Esophagus (tissue), 2 donors: ENCODE measurements around the gene HYLS1. TPM values are rescaled to one million over a fixed set of nuclear protein-coding genes. Genes with fewer than 3 reads are reported as not detected.

Experiments
- H3K27ac ChIP-seq, 2 donors: one replicate each; pipeline ENCODE4 v1.5.1; 2013; ENCODE audit warnings: low read depth in 2 of 2, mild to moderate bottlenecking in 2 of 2, inconsistent platforms in 1 of 2, low read length in 1 of 2, moderate library complexity in 1 of 2
- H3K27me3 ChIP-seq, 2 donors: one replicate each; pipeline ENCODE4 v1.6.1; 2013; ENCODE audit warnings: low read length in 2 of 2, control low read depth in 1 of 2, mild to moderate bottlenecking in 1 of 2; ENCODE audit not compliant: insufficient read depth in 2 of 2, control insufficient read depth in 1 of 2
- H3K36me3 ChIP-seq, 2 donors: one replicate each; pipeline ENCODE4 v1.6.1; 2013; ENCODE audit warnings: low read length in 1 of 2; ENCODE audit not compliant: control insufficient read depth in 2 of 2, insufficient read depth in 2 of 2
- H3K4me1 ChIP-seq, 2 donors: one replicate each; pipeline ENCODE4 v1.6.1; 2013; ENCODE audit warnings: low read length in 1 of 2; ENCODE audit not compliant: control insufficient read depth in 2 of 2, insufficient read depth in 2 of 2
- H3K4me3 ChIP-seq, 2 donors: one replicate each; pipeline ENCODE4 v1.5.1; 2013; ENCODE audit warnings: low read length in 2 of 2, mild to moderate bottlenecking in 2 of 2, low read depth in 1 of 2, moderate library complexity in 1 of 2
- H3K9me3 ChIP-seq, 2 donors: one replicate each; pipeline ENCODE4 v1.6.1; 2013; ENCODE audit warnings: mild to moderate bottlenecking in 2 of 2, low read depth in 1 of 2, low read length in 1 of 2, moderate library complexity in 1 of 2; ENCODE audit not compliant: control insufficient read depth in 2 of 2, insufficient read depth in 1 of 2
- WGBS, 2 donors: extraction: QIAGEN DNeasy Blood & Tissue Kit; methylation state at CpG; one replicate each; pipeline ENCODE4 v1.1.7; 2013; 5-methylcytosine and 5-hydroxymethylcytosine counted together
- polyA plus RNA-seq, 2 donors: library from polyadenylated mRNA; stranded (reverse); fragments of 200-250 nt; gene quantifications; one replicate each; pipeline ENCODE4 v1.2.3, GENCODE V29; 2013
- donor health status: healthy with polysubstance abuse.
- donor health status: Bipolar disorder and iron deficiency.

The HYLS1 gene
- polyA plus RNA-seq, 2 donors, result 3.7 to 4.1 TPM

- Histone ChIP-seq H3K36me3 (no peaks in the 10 kb centered on the region), H3K4me1 (no peaks in the 10 kb centered on the region), H3K9me3 (no peaks in the 10 kb centered on the region), H3K27me3 (no peaks in the 10 kb centered on the region), H3K27ac (no peak overlapping the region), H3K4me3 (no peak overlapping the region)
- 77 to 88% methylated on average over 9 of the region's 9 CpGs for WGBS, 2 donors
Observed at GRCh38 chr11:125921042-125921441, 33.6 kb downstream of the HYLS1 start.

GRCh38 chr11:125922156-125922555 lies 34.7 kb downstream of the HYLS1 start:
- no peaks in the 10 kb centered on the region for H3K4me1 ChIP-seq
- no peaks in the 10 kb centered on the region for H3K27me3 ChIP-seq
- no peak overlapping the region for H3K27ac ChIP-seq
- H3K36me3 ChIP-seq, result no peaks in the 10 kb centered on the region
- no peaks in the 10 kb centered on the region for H3K9me3 ChIP-seq
- H3K4me3 ChIP-seq, result no peak overlapping the region
- WGBS, 2 donors, result 81 to 88% methylated on average over 3 of the region's 3 CpGs

- H3K4me3 ChIP-seq, result no peak overlapping the region
- H3K27ac ChIP-seq, result no peak overlapping the region
- WGBS, 2 donors, result 3 to 5% methylated on average over 8 of the region's 8 CpGs
- no peaks in the 10 kb centered on the region for H3K9me3 ChIP-seq
- no peaks in the 10 kb centered on the region for H3K36me3 ChIP-seq
- H3K27me3 ChIP-seq, result no peaks in the 10 kb centered on the region
- no peaks in the 10 kb centered on the region for H3K4me1 ChIP-seq
Observed at GRCh38 chr11:125923012-125923579, 35.6 kb downstream of the HYLS1 start.

GRCh38 chr11:125923633-125924032 lies 36.2 kb downstream of the HYLS1 start:
- no peaks in the 10 kb centered on the region for H3K36me3 ChIP-seq
- 89 to 91% methylated on average over 8 of the region's 8 CpGs for WGBS, 2 donors
- H3K4me3 ChIP-seq, result no peak overlapping the region
- no peak overlapping the region for H3K27ac ChIP-seq
- H3K4me1 ChIP-seq, result no peaks in the 10 kb centered on the region
- H3K27me3 ChIP-seq, result no peaks in the 10 kb centered on the region
- no peaks in the 10 kb centered on the region for H3K9me3 ChIP-seq

- H3K27ac ChIP-seq, result no peak overlapping the region
- no peak overlapping the region for H3K4me3 ChIP-seq
- WGBS, 2 donors, result 88 to 89% methylated on average over 9 of the region's 9 CpGs
- no peaks in the 10 kb centered on the region for H3K4me1 ChIP-seq
- no peaks in the 10 kb centered on the region for H3K9me3 ChIP-seq
- no peaks in the 10 kb centered on the region for H3K27me3 ChIP-seq
- no peaks in the 10 kb centered on the region for H3K36me3 ChIP-seq
Observed at GRCh38 chr11:125924384-125925007, 37.0 kb downstream of the HYLS1 start.

- H3K27ac ChIP-seq, result no peak overlapping the region
- WGBS, 2 donors, result 48 to 62% methylated on average over 6 of the region's 6 CpGs
Observed at GRCh38 chr11:125925247-125925740, 37.8 kb downstream of the HYLS1 start.

GRCh38 chr11:125925804-125926203 lies 38.3 kb downstream of the HYLS1 start:
- Histone ChIP-seq H3K9me3 (no peaks in the 10 kb centered on the region), H3K36me3 (no peaks in the 10 kb centered on the region), H3K27ac (no peak overlapping the region), H3K27me3 (no peaks in the 10 kb centered on the region), H3K4me1 (no peaks in the 10 kb centered on the region), H3K4me3 (no peak overlapping the region)
- WGBS, 2 donors, result 65 to 72% methylated on average over 3 of the region's 3 CpGs

More at GRCh38 chr11:125925247-125925740, 37.8 kb downstream of the HYLS1 start:
- H3K27me3 ChIP-seq, result no peaks in the 10 kb centered on the region
- no peaks in the 10 kb centered on the region for H3K9me3 ChIP-seq
- H3K36me3 ChIP-seq, result no peaks in the 10 kb centered on the region
- no peaks in the 10 kb centered on the region for H3K4me1 ChIP-seq
- no peak overlapping the region for H3K4me3 ChIP-seq

GRCh38 chr11:125926682-125927081 lies 39.2 kb downstream of the HYLS1 start:
- Histone ChIP-seq H3K4me1 (no peaks in the 10 kb centered on the region), H3K27ac (no peak overlapping the region), H3K36me3 (no peaks in the 10 kb centered on the region), H3K4me3 (no peak overlapping the region), H3K27me3 (no peaks in the 10 kb centered on the region), H3K9me3 (no peaks in the 10 kb centered on the region)
- WGBS, 2 donors, result 90 to 92% methylated on average over 12 of the region's 12 CpGs

- Histone ChIP-seq H3K4me1 (no peaks in the 10 kb centered on the region), H3K27ac (no peak overlapping the region), H3K27me3 (no peaks in the 10 kb centered on the region), H3K9me3 (no peaks in the 10 kb centered on the region), H3K4me3 (no peak overlapping the region), H3K36me3 (no peaks in the 10 kb centered on the region)
- WGBS, 2 donors, result 77 to 80% methylated on average over 8 to 9 of the region's 9 CpGs
Observed at GRCh38 chr11:125929445-125930075, 42.1 kb downstream of the HYLS1 start.
